OCI-LY7 (cell line): ENCODE data around the gene NSMCE1. TPM values are rescaled to one million over a fixed set of nuclear protein-coding genes. Genes with fewer than 3 reads are reported as not detected.
A peak's percentile ranks its signal among the peaks of the same experiment; 100 is the strongest.

ENCODE experiments used
- BruUV-seq: library from RNA; stranded (reverse); fragments of 400-500 nt; replicated peaks from 2 replicates; lab custom pipeline; 2021; lab: Mats Ljungman, UMichigan
- CTCF ChIA-PET: fragments of 300-600 bp; sonication (Branson Sonifier 250); formaldehyde crosslinking; loops from one replicate; lab custom pipeline; 2022; ENCODE audit warnings: antibody characterized with exemption; ENCODE audit not compliant: unreplicated experiment; lab: Charles Lee
- POLR2A ChIA-PET: fragments of 300-600 bp; sonication (Branson Sonifier 250); formaldehyde crosslinking; loops from one replicate; lab custom pipeline; 2022; ENCODE audit warnings: antibody characterized with exemption; lab: Charles Lee
- DNase-seq: peaks from one replicate; pipeline ENCODE4 v3.0.0-alpha.2; 2015; ENCODE audit warnings: low spot score
- H2AFZ ChIP-seq: fragments of 200-600 bp; sonication (generic), shearing (Covaris generic); 2 replicates; pipeline ENCODE4 v1.6.1; 2014; ENCODE audit warnings: mild to moderate bottlenecking, antibody characterized with exemption, low read length, moderate library complexity
- H3K27ac ChIP-seq: fragments of 200-600 bp; sonication (generic); 2 replicates; pipeline ENCODE4 v1.5.1; 2014; ENCODE audit warnings: mixed run types, low read depth, mild to moderate bottlenecking, moderate library complexity, low read length, inconsistent platforms; ENCODE audit not compliant: poor library complexity, severe bottlenecking
- H3K36me3 ChIP-seq: fragments of 200-600 bp; sonication (generic); 2 replicates; pipeline ENCODE4 v1.6.1; 2014; ENCODE audit warnings: mild to moderate bottlenecking, antibody characterized with exemption, low read length, moderate library complexity, mixed read lengths; ENCODE audit not compliant: insufficient read depth
- H3K4me1 ChIP-seq: fragments of 200-600 bp; sonication (generic); 2 replicates; pipeline ENCODE4 v1.5.1; 2014; ENCODE audit warnings: mild to moderate bottlenecking, low read length; ENCODE audit not compliant: insufficient read depth, poor library complexity, severe bottlenecking
- H3K4me2 ChIP-seq: fragments of 200-600 bp; sonication (generic); 2 replicates; pipeline ENCODE4 v1.6.1; 2014; ENCODE audit warnings: mild to moderate bottlenecking, low read length
- H3K4me3 ChIP-seq: fragments of 200-600 bp; sonication (generic); 2 replicates; pipeline ENCODE4 v1.5.1; 2014; ENCODE audit warnings: mild to moderate bottlenecking, low read depth, low read length; ENCODE audit not compliant: poor library complexity, severe bottlenecking
- H3K79me2 ChIP-seq: fragments of 200-600 bp; sonication (generic); 2 replicates; pipeline ENCODE4 v1.6.1; 2016; ENCODE audit warnings: low read depth, mild to moderate bottlenecking, low read length, moderate library complexity, mixed read lengths; ENCODE audit not compliant: insufficient read depth
- H3K9me2 ChIP-seq: fragments of 200-600 bp; sonication (generic); 2 replicates; pipeline ENCODE4 v1.6.1; 2016; ENCODE audit warnings: mild to moderate bottlenecking, low read length, mixed read lengths; ENCODE audit not compliant: insufficient read depth
- H3K9me3 ChIP-seq: fragments of 200-600 bp; sonication (generic); 2 replicates; pipeline ENCODE4 v1.6.1; 2014; ENCODE audit warnings: mild to moderate bottlenecking, mixed run types, low read length, mixed read lengths
- H4K20me1 ChIP-seq: fragments of 200-600 bp; sonication (generic); 2 replicates; pipeline ENCODE4 v1.6.1; 2014; ENCODE audit warnings: mild to moderate bottlenecking, antibody characterized with exemption, low read length, moderate library complexity, mixed read lengths; ENCODE audit not compliant: insufficient read depth
- EZH2phosphoT487 ChIP-seq: fragments of 200-600 bp; sonication (generic); IDR thresholded peaks from 2 replicates; pipeline ENCODE4 v1.6.1; 2018; ENCODE audit warnings: low read depth, borderline replicate concordance, mild to moderate bottlenecking, mixed run types, antibody characterized with exemption, low read length, moderate library complexity, mixed read lengths
- intact Hi-C: fragments of 100-400 bp; cut with micrococcal nuclease; formaldehyde crosslinking; loops from one replicate; pipeline ENCODE4 v1.10.0; 2022; ENCODE audit not compliant: unreplicated experiment
- total RNA-seq, 2 experiments: library from RNA; depleted of rRNA in 1 of 2; stranded (reverse); fragments of >200 nt in 1 of 2; shearing (Covaris generic) in 1 of 2; gene quantifications; 2 replicates each; pipeline ENCODE4 v1.2.3, GENCODE V29; 2014 to 2022
- TF ChIP-seq, protein P1 (sequence below): fragments of 200-600 bp; sonication (generic); conservative IDR thresholded peaks from 2 replicates; pipeline ENCODE4 v1.5.1; 2014; ENCODE audit warnings: mild to moderate bottlenecking, antibody characterized with exemption, low read length, moderate library complexity, mixed read lengths

The NSMCE1 gene
- total RNA-seq, 2 experiments from 2014 or later, result 51.1 to 84.0 TPM

DNA sequence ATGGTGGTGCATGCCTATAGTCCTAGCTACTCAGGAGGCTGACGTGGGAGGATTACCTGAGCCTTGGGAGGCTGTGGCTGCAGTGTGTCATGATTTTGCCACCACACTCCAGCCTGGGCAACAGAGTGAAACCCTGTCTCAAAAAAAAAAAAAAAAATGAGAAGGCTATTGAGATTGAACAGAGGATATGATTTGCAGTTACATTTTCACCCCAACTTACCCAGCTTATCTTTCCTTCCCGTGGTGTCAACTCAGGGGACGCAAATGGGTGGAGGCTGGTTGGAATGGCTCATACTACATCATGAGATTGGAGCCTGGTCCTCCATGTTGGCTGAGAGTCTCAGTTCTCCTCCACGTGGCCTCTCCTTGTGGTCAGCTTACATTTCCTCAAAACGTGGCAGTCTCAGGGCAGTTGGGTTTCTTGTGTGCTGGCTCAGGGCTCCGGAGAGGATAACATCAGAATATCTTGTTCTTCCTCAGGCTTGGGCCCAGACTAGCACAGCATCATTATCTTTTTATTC lies 17.2 kb upstream of the NSMCE1 start:
- Histone ChIP-seq H3K9me2 (no peaks in the 10 kb centered on the region), H3K4me3 (no peak overlapping the region), H3K9me3 (no peaks in the 10 kb centered on the region), H3K4me1 (peaks cover 28% of the 10 kb centered on the region), H2AFZ (peak overlapping the region; percentile 57; the same call in 1 of the 2 replicates), H3K79me2 (no peaks in the 10 kb centered on the region), H3K36me3 (no peaks in the 10 kb centered on the region), H3K4me2 (no peak overlapping the region), H3K27ac (no peak overlapping the region), H4K20me1 (no peaks in the 10 kb centered on the region)
- ChIA-PET CTCF (interaction anchor here (0.6 kb wide), 1 partner anchor 63 kb away, joined by 3 read pairs; no protein-coding TSS in a partner anchor), POLR2A (interaction anchor here (0.7 to 3.1 kb wide), 5 partner anchors 11 to 761 kb away, joined by 3 to 18 read pairs (median 4); no protein-coding TSS in a partner anchor)
- TF ChIP-seq EZH2phosphoT487, result no peak
- TF ChIP-seq, protein P1, sequence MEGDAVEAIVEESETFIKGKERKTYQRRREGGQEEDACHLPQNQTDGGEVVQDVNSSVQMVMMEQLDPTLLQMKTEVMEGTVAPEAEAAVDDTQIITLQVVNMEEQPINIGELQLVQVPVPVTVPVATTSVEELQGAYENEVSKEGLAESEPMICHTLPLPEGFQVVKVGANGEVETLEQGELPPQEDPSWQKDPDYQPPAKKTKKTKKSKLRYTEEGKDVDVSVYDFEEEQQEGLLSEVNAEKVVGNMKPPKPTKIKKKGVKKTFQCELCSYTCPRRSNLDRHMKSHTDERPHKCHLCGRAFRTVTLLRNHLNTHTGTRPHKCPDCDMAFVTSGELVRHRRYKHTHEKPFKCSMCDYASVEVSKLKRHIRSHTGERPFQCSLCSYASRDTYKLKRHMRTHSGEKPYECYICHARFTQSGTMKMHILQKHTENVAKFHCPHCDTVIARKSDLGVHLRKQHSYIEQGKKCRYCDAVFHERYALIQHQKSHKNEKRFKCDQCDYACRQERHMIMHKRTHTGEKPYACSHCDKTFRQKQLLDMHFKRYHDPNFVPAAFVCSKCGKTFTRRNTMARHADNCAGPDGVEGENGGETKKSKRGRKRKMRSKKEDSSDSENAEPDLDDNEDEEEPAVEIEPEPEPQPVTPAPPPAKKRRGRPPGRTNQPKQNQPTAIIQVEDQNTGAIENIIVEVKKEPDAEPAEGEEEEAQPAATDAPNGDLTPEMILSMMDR, result no peak
- intact Hi-C loops, result no loop called here
- no TSS peak for BruUV-seq
- DNase-seq, result no peak

DNA sequence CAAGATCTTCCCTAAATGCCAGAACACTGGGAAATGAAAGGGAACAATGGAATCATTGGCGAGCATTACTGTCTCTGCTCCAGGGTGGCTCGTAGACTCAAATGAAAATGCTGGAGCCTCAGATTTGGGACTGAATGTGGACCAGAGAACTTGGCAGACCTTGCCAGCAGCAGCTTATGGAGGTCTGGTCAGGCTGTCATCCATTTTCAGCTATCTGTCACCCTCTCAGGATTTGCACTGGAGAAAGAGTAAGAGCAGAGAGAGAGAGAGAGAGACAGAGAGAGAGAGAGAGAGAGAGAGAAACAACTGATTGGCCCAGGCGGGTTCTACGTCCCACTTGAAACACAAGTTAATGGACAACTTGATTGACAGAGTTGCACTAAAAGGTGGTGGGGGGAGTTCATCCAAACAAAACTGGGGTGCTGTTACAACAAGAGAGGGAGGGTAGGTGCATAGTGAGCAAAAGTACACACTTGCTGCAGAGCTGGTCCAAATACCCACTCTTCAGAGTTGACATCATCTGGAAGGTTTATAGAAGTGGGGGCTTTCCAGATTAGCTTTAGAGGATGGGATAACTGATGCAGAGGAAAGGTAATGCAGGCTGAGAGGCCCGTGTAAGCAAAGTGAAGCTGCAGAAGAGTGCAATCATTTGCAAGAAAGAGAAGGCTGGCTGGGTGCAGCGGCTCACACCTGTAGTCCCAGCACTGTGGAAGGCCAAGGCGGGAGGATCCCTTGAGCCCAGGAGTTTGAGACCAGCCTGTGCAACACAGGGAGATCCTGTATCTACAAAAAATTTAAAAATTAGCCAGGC lies 16.5 kb upstream of the NSMCE1 start:
- Histone ChIP-seq H3K9me3 (no peaks in the 10 kb centered on the region), H3K9me2 (no peaks in the 10 kb centered on the region), H2AFZ (peak overlapping the region; percentile 54), H4K20me1 (no peaks in the 10 kb centered on the region), H3K4me3 (no peak overlapping the region), H3K36me3 (no peaks in the 10 kb centered on the region), H3K4me1 (peaks cover 25% of the 10 kb centered on the region), H3K79me2 (no peaks in the 10 kb centered on the region), H3K27ac (no peak overlapping the region), H3K4me2 (peak overlapping the region; percentile 10; the same call in 1 of the 2 replicates)
- intact Hi-C loops, result no loop called here
- CTCF ChIA-PET, result interaction anchor here (0.6 kb wide), 1 partner anchor 64 kb away, joined by 3 read pairs; no protein-coding TSS in a partner anchor
- TF ChIP-seq EZH2phosphoT487, result no peak
- TF ChIP-seq, protein P1, result 0 out of 2 replicates have a peak, but pooled peaks have one; percentile 1
- DNase-seq, result no peak
- BruUV-seq, result no TSS peak
- POLR2A ChIA-PET, result interaction anchor here (0.7 to 3.1 kb wide), 4 partner anchors 10 to 760 kb away, joined by 3 to 18 read pairs (median 9); no protein-coding TSS in a partner anchor
